GM20431 (cell line): Measurements from ENCODE around the gene MMD.
"Not testable (repeated sequence)": the region's sequence is repeated elsewhere in the genome, so short reads cannot be mapped to it uniquely, and the experiment has no call there.

Source experiments
- in situ Hi-C: fragments of 300-500 bp; cut with MseI, MboI; formaldehyde crosslinking; loops from one replicate; pipeline ENCODE4 v1.15.0; 2020; ENCODE audit warnings: low sequenced_read_pairs; ENCODE audit not compliant: unreplicated experiment

Gene MMD

GRCh38 chr17:55424893-55425540 is 3.4 kb upstream of the MMD start:
- in situ Hi-C loops: no loop called here

GRCh38 chr17:55423535-55423934 is 1.9 kb upstream of the MMD start:
- in situ Hi-C loops: no loop called here

GRCh38 chr17:55422828-55423164 is 1.2 kb upstream of the MMD start:
- in situ Hi-C loops: not testable (repeated sequence)

GRCh38 chr17:55420776-55421178 is 858 bp downstream of the MMD start:
- in situ Hi-C loops: no loop called here

- in situ Hi-C loops: no loop called here
Observed at GRCh38 chr17:55420067-55420775, 1.4 kb downstream of the MMD start.

- in situ Hi-C loops: no loop called here
Observed at GRCh38 chr17:55418369-55419268, 3.0 kb downstream of the MMD start.

GRCh38 chr17:55417411-55418268 is 4.0 kb downstream of the MMD start:
- in situ Hi-C loops: no loop called here

GRCh38 chr17:55416470-55417052 is 5.1 kb downstream of the MMD start:
- in situ Hi-C loops: no loop called here

GRCh38 chr17:55416000-55416399 is 5.6 kb downstream of the MMD start:
- in situ Hi-C loops: no loop called here

GRCh38 chr17:55414983-55415382 is 6.7 kb downstream of the MMD start:
- in situ Hi-C loops: no loop called here

GRCh38 chr17:55413825-55414489 is 7.7 kb downstream of the MMD start:
- in situ Hi-C loops: no loop called here

- in situ Hi-C loops: no loop called here
Observed at GRCh38 chr17:55411463-55411855, 10.2 kb downstream of the MMD start.

GRCh38 chr17:55410722-55411462 is 10.7 kb downstream of the MMD start:
- in situ Hi-C loops: no loop called here

- in situ Hi-C loops: no loop called here
Observed at GRCh38 chr17:55409030-55409800, 12.4 kb downstream of the MMD start.

- in situ Hi-C loops: no loop called here
Observed at GRCh38 chr17:55407641-55408566, 13.7 kb downstream of the MMD start.

- in situ Hi-C loops: no loop called here
Observed at GRCh38 chr17:55405600-55405999, 16.0 kb downstream of the MMD start.

GRCh38 chr17:55404197-55404596 is 17.4 kb downstream of the MMD start:
- in situ Hi-C loops: not testable (repeated sequence)
